ENCODE measurements around the gene CTSE. TPM values are rescaled to one million over a fixed set of nuclear protein-coding genes. Genes with fewer than 3 reads are reported as not detected.
A peak's percentile ranks its signal among the peaks of the same experiment; 100 is the strongest.

The CTSE gene
- total and polyA plus RNA-seq, 12 donors = 0.07 to 0.11 TPM; not detected in 10

DNA sequence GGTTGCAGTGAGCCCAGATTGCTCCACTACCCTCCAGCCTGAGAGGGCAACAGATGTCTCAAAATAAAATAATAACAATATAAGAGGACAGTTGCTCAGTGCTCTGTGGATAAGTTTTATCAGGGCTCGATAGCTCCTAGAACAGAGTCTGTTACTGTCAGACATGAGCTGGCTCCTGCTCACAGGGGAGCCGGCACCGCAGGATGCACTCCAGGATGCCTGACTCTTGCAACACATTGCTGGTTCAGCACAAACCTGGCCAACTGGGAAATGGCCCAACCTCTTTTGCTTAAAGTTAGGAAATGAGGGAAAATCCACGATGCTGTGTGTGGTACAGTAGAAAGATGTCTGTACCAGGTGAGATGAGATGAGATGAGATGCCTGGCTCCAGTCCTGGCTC, 5.8 kb upstream of the CTSE start:
- peaks cover 21% of the 10 kb centered on the region for H3K27me3 ChIP-seq
- peaks cover 0 to 7% of the 10 kb centered on the region in 2 donors for H3K4me1 ChIP-seq (replicated peaks in 1 of 2)
- H3K4me3 ChIP-seq = no peak overlapping the region
- peak in 3 of 7 donors; percentile 25 to 41 (median 36) for DNase-seq
- TF ChIP-seq, protein P1, sequence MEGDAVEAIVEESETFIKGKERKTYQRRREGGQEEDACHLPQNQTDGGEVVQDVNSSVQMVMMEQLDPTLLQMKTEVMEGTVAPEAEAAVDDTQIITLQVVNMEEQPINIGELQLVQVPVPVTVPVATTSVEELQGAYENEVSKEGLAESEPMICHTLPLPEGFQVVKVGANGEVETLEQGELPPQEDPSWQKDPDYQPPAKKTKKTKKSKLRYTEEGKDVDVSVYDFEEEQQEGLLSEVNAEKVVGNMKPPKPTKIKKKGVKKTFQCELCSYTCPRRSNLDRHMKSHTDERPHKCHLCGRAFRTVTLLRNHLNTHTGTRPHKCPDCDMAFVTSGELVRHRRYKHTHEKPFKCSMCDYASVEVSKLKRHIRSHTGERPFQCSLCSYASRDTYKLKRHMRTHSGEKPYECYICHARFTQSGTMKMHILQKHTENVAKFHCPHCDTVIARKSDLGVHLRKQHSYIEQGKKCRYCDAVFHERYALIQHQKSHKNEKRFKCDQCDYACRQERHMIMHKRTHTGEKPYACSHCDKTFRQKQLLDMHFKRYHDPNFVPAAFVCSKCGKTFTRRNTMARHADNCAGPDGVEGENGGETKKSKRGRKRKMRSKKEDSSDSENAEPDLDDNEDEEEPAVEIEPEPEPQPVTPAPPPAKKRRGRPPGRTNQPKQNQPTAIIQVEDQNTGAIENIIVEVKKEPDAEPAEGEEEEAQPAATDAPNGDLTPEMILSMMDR (IDR thresholded peaks at IDR 0.05) = no peak
- no peak for TF ChIP-seq POLR2A (IDR thresholded peaks at IDR 0.05)
- H3K36me3 ChIP-seq (replicated peaks in 1 of 2) = no peaks in the 10 kb centered on the region
- no peaks in the 10 kb centered on the region for H3K9me3 ChIP-seq (replicated peaks in 1 of 3)
- intact Hi-C loops (cut with DNase I) = loop anchor here in 1 of 2 donors (5.0 kb wide), 1 partner anchor 83 kb away; no protein-coding TSS in a partner anchor
- WGBS, 4 donors = 30 to 57% (median 36%) methylated on average over 4 of the region's 4 CpGs
- H3K27ac ChIP-seq = no peak overlapping the region

DNA sequence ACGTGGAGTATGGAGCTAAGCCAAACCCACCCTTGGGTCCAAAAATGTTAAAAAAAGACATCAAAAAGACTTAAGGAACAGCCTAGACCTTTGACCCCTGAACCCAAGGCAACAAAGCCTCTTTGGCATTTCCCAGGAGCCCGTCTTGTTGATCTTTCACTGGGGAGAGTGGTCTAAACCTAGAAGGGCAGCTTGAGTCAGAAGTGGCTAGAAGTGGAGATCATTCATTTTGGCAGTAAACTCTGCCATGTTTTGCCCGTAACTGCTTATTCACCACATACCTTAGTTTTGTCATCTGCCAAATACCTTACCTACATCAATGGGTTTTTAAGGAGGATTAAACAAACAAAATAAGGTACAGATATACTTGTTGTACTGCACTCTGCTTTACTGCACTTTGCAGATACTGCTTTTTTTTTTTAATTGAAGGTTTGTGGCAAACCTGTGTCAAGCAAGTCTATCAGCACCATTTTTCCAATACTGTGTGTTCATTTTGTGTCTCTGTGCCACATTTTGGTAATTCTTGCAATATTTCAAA, 1.7 kb upstream of the CTSE start:
- no peak overlapping the region for H3K27ac ChIP-seq
- TF ChIP-seq, protein P1 (IDR thresholded peaks at IDR 0.05) = no peak
- TF ChIP-seq POLR2A (IDR thresholded peaks at IDR 0.05) = no peak
- DNase-seq = no peak
- H3K4me1 ChIP-seq (replicated peaks in 1 of 2) = no peaks in the 10 kb centered on the region
- intact Hi-C loops (cut with DNase I) = loop anchor here in 1 of 2 donors (5.0 kb wide), 1 partner anchor 87 kb away; no protein-coding TSS in a partner anchor
- peaks cover 9% of the 10 kb centered on the region for H3K27me3 ChIP-seq
- H3K36me3 ChIP-seq (replicated peaks in 1 of 2) = no peaks in the 10 kb centered on the region
- no peak overlapping the region for H3K4me3 ChIP-seq
- WGBS, 4 donors = 77 to 92% (median 82%) methylated on average over 3 of the region's 3 CpGs
- no peaks in the 10 kb centered on the region for H3K9me3 ChIP-seq (replicated peaks in 1 of 3)

DNA sequence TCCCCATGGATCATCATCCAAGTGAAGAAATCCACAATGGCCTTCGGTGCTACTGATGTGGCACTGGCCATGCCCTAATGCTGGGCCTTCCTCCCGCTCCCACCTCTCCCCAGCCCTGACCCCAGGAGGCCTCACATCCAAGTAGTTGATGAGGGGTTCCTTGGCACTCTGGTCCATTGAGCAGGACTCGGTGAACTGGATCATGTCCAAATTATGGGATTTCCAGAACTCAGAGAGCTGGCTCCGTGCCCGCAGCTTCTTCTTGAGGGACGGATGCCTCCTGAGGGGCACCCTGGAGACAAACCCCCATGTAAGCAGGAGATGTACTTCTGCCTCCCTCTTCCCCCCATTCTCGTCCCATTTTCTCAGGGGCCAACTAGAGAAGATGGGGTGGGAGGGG, 929 bp downstream of the CTSE start:
- Histone ChIP-seq H3K4me1 (replicated peaks in 1 of 2) (no peaks in the 10 kb centered on the region), H3K9me3 (replicated peaks in 1 of 3) (no peaks in the 10 kb centered on the region), H3K27me3 (peaks cover 5% of the 10 kb centered on the region), H3K36me3 (replicated peaks in 1 of 2) (no peaks in the 10 kb centered on the region), H3K27ac (no peak overlapping the region), H3K4me3 (no peak overlapping the region)
- TF ChIP-seq, protein P1 (IDR thresholded peaks at IDR 0.05) = no peak
- no peak for TF ChIP-seq POLR2A (IDR thresholded peaks at IDR 0.05)
- intact Hi-C loops (cut with DNase I) = no loop called here
- 78 to 91% (median 87%) methylated on average over 3 to 7 of the region's 7 CpGs for WGBS, 4 donors
- DNase-seq = no peak

DNA sequence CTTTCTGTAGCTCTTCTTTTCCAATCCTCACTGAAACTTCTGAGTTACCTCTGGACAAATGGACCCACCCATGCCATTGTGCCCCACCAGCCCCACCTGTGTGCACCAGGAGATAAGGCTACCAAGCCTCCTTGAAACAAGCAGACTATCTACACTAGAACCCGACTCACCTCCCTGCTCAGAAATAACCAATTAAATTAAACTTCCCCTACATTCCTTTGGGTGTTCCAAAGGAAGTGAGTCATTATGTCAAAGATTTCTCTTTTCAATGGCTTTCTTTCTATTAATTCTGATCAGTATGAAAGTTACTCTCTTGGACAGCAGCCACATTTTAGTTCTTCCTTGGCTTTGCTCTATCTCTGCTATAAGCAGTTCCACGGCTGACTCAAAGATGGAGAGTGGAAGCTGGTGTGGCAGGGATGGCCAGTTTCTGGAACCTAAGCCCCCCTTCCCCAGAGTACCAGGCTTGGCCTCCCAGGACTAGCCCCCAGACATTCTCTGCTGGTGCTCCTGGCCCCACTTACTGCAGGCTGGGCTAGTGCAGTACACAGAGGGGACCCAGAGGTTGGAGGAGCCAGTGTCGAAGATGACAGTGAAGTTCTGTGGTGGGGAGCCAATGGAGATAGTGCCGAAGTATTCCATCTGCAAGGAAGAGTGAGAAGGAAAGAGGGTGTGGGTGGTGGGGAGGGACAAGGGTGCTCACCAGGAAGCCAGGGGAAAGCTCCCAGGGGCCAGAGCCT, 1.9 kb downstream of the CTSE start:
- TF ChIP-seq POLR2A (IDR thresholded peaks at IDR 0.05) = no peak
- TF ChIP-seq, protein P1 (IDR thresholded peaks at IDR 0.05) = no peak
- no peaks in the 10 kb centered on the region for H3K36me3 ChIP-seq (replicated peaks in 1 of 2)
- no peaks in the 10 kb centered on the region for H3K4me1 ChIP-seq (replicated peaks in 1 of 2)
- no peak overlapping the region for H3K4me3 ChIP-seq
- H3K27me3 ChIP-seq = peaks cover 2% of the 10 kb centered on the region
- WGBS, 4 donors = 73 to 84% (median 80%) methylated on average over 4 of the region's 4 CpGs
- H3K9me3 ChIP-seq (replicated peaks in 1 of 3) = no peaks in the 10 kb centered on the region
- H3K27ac ChIP-seq = no peak overlapping the region
- intact Hi-C loops (cut with DNase I) = no loop called here
- DNase-seq = no peak
